NCI-H2107 treated with DMSO at 0.1 percent for 48 hours (cell line): Measurements from ENCODE around the gene LRRC4B.
"Not testable (repeated sequence)": the region's sequence is repeated elsewhere in the genome, so short reads cannot be mapped to it uniquely, and the experiment has no call there.

ENCODE experiments used
- DNase-seq: peaks from one replicate; lab custom pipeline; 2025; ENCODE audit not compliant: unreplicated experiment; lab: John Stamatoyannopoulos, UW

Gene LRRC4B

GRCh38 chr19:50531171-50531612, 37.0 kb downstream of the LRRC4B start:
- DNase-seq: no peak

DNA sequence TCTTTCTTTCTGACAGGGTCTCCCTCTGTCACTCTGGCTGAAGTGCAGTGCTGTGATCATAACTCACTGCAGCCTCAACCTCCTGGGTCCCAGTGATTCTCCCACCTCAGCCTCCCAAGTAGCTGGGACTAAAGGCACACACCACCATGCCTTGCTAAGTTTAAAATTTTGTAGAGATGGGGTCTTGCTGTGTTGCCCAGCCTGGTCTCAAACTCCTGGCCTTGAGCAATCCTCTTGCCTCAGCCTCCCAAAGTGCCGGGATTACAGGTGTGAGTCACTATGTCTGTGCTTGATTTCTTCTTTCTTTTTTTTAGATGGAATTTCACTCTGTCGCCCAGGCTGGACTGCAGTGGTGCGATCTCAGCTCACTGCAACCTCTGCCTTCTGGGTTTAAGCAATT, 40.2 kb downstream of the LRRC4B start:
- DNase-seq: not testable (repeated sequence)

- DNase-seq: no peak
Measured at GRCh38 chr19:50522881-50523280, 45.4 kb downstream of the LRRC4B start.

DNA sequence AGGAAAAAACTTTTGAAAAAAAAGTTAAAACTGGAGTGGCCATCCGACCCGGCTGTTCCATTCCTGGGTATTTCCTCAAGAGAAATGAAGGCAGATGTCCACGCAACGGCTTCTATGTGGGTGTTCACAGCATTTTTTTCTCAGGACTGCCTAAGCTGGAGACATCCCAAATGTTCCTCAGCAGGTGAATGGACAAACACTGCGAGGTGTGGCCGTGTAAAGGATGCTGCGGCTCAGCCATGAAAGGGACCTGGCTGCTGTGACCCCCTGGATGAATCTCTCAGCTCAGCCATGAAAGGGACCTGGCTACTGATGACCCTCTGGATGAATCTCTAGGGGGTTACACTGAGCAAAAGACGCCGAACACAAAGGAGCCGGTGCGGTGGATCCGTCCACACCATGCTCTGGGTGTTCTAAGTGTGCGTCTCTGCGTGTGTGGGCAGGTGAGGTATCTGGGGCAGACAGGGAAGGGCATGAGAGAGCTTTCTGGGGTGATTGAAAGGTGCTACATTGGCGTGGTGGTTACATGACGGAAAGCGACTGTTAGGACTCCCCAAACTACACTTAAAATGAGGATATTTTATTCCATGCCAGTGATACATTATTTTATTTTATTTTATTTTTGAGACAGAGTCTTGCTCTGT, 47.3 kb downstream of the LRRC4B start:
- DNase-seq: no peak

GRCh38 chr19:50519006-50519575, 49.1 kb downstream of the LRRC4B start:
- DNase-seq: no peak

- DNase-seq: no peak
Measured at GRCh38 chr19:50518091-50519005, 49.9 kb downstream of the LRRC4B start.

- DNase-seq: no peak
Measured at GRCh38 chr19:50517704-50518075, 50.5 kb downstream of the LRRC4B start.

DNA sequence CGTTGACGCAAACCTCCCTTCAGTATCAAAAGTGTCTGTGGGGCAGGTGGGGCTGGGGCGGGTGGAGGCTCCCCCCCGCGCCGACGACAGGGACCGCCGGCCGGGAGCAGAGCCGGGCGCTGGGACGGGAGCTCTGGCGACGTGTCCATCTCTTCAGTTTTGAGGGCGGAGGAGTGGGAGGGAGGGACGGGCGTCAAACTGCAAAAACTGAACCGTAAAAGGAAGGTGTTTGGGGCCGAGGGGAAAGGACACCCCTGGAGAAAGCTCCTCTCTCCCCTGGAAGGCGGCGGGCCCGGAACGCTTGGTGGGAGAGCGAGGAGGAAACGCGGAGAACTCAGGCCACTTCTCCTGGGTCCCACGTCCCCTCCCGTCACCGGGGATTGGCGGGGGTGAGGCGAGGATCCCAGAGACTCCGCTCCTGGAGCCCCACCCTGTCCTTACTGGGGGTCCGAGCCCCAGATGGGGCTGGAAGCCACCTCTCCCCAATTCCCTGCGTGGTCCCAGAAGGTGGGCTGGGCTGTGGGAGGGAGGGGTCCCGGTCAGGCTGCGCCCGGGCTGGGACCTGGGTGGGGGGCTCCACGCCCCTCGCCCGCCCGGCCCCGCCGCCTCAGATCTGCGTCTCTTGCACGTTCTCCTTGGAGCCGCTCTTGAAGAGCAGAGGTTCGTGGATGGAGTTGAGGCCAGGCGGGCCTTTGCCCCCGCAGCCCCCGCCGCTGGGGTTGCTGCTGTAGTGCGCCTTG, 51.1 kb downstream of the LRRC4B start:
- DNase-seq: no peak

DNA sequence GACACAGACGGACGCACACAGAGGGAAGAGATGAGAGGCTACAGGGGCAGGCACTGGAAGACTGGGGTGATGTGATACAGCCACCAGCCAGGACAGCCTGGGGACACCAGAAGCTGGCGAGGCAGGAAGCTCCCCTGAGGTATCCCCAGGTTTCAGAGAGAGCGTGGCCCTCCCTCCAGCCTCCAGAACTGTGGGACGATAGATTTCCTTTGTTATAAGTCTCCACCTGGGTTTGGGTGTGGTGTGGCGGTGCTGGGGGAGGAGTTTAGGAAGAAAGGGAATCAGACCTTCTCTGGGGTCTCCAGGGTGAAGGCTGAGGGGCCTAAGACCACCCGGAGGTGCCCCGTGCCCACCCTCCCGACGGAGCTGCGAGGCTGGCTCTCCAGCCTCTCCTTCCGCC, 51.8 kb downstream of the LRRC4B start:
- DNase-seq: no peak

DNA sequence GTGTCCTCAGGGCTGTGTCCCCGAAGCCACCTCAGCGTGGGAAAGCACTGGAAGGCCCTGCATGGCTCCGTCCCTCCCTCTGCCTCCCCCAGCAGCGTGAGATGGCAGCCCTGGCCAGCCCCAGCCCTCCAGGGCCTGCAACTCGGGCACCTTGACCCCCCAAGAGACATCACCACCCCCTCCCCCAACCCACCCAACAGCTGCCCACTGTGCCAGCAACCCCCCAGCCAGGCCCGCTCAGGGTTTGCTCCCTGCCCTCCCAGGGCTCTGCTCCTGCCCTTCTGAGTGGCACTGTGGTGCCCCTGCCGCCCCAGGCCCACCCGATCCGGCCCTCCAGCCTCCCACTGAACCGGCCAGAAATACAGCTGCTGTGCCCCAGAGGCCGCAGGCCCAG, 53.1 kb downstream of the LRRC4B start:
- no peak for DNase-seq

DNA sequence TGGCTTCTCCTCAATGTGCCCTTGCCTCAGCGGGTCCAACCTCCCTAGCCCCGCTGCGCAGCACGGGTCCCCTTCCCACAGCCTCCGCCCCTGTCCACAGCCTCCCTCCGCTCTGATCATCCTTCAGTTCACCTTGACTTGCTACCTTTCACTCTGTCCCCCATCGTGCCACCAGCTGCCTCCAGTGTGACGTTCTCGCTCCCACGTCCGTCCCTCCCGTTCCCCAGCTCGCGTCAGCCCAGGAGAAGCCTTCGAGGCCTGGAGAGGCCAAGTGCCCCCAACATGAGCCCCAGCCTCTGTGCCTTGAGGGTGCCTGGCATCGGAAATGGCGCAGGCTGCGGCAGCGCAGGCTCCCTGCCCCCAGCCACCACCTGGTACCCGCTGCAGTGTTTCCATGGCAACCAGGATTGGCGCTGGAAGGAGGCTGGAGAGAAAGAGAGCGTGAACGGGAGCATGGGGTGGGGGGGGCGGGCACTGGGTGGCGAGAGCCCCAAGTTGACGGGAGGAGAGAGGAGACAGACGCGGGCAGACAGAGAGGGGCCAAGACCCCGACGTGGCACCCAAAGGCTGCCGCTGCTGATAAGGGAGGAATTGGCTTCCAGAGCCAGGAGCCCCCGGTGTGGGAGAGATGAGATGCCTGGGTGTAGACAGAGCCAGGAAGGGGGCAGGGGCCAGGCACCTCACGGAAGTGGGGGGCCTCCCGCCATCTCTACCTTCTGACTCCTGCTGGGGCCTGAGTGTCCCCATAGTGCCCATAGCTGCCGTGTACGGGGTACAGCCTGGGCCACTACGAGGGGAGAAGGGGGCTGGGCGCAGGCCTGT, 53.7 kb downstream of the LRRC4B start:
- DNase-seq: peak; percentile 47

DNA sequence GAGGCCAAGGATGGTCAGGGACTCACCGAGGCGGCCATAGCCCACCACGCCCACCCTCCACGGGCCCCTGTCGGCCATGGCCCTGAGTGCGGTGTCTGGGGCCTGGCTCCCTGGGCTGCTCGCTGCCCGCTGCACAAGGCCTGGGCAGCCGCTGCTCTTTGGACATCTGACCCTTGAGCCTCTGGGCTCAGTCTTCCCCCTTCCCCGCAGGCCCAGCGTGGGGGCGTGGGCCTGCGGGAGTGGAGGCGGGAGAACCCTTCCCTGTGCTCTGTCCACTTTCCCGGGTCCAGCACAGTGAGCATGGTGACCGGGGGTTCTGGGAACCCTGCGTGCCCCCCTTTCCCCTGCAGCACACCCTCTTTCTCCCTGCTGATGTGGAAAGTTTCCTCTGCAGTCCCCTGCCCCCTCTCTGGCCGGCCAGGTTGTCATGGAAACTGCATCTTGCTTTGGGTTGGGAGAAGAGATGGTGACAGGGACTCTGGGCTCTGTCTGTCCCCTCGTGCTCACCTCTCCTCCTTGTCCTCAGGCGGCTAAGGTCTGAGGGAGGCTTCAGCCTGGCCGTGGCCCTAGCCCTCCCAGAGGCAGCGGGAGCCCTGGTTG, 54.4 kb downstream of the LRRC4B start, which contains the start of gene ASPDH:
Gene ASPDH (minus strand): TSS at position 168 of the 600 bp plus-strand sequence. CDS start 90 bp downstream, at position 78.
- no peak for DNase-seq

- no peak for DNase-seq
Measured at GRCh38 chr19:50512999-50513745, 55.1 kb downstream of the LRRC4B start.

DNA sequence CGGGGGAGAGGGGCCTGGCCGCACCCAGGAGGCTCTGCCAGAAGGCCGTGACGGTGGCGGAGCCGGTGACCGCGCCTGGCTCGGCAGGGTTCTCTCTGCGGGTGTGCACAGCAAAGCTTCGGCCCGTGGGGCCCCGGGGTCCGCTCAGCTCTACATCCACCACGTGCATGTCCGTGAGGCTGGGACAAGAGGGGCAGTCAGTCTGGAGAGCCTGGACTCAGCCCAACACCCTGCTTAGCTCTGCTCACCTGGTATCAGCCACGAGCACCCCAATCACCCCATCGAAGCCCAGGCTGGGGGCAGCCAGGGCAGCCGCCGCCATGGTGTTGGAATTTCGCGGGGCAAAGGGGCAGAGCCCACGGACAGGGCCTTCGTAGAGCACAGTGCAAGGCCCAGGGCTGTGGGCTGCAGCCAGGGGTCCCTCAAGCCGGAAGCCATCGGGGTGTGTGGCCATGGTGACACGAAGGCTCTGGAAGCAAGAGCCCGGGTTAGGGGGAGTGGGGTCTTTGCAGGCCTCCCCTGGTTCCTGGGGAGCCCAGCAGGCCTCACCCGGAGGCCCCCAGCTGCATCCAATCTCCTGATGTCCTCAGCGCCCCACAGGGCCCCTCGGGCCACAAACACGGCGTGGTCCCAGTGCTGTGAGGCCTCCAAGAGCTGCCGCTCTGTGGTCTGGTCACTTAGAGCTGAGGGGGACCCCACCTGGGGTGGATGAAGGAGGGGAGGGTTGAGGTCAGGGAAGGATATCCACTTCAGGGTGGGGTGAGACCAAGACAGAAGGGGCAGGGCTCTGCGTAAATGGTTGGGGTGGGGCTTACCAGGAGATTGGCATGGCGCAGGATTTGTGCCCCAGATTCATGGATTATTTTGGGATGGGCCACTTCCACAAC, 55.9 kb downstream of the LRRC4B start:
- no peak for DNase-seq

GRCh38 chr19:50511069-50511822, 57.0 kb downstream of the LRRC4B start, which contains the start of gene JOSD2:
JOSD2 (minus strand) TSS chr19:50511191; CDS start chr19:50510431, 760 bp downstream.
- DNase-seq: peak; percentile 95

- DNase-seq: peak; percentile 45
Measured at GRCh38 chr19:50510700-50511068, 57.6 kb downstream of the LRRC4B start.

GRCh38 chr19:50510121-50510670, 58.0 kb downstream of the LRRC4B start:
- no peak for DNase-seq
